OCI-LY7 (cell line): Measurements from ENCODE around the gene FNBP1. TPM values are rescaled to one million over a fixed set of nuclear protein-coding genes. Genes with fewer than 3 reads are reported as not detected.

Experiments
- BruUV-seq: library from RNA; stranded (reverse); fragments of 400-500 nt; replicated peaks from 2 replicates; lab custom pipeline; 2021; lab: Mats Ljungman, UMichigan
- CTCF ChIA-PET: fragments of 300-600 bp; sonication (Branson Sonifier 250); formaldehyde crosslinking; loops from one replicate; lab custom pipeline; 2022; ENCODE audit warnings: antibody characterized with exemption; ENCODE audit not compliant: unreplicated experiment; lab: Charles Lee
- POLR2A ChIA-PET: fragments of 300-600 bp; sonication (Branson Sonifier 250); formaldehyde crosslinking; loops from one replicate; lab custom pipeline; 2022; ENCODE audit warnings: antibody characterized with exemption; lab: Charles Lee
- DNase-seq: peaks from one replicate; pipeline ENCODE4 v3.0.0-alpha.2; 2015; ENCODE audit warnings: low spot score
- H2AFZ ChIP-seq: fragments of 200-600 bp; sonication (generic), shearing (Covaris generic); 2 replicates; pipeline ENCODE4 v1.6.1; 2014; ENCODE audit warnings: mild to moderate bottlenecking, antibody characterized with exemption, low read length, moderate library complexity
- H3K27ac ChIP-seq: fragments of 200-600 bp; sonication (generic); 2 replicates; pipeline ENCODE4 v1.5.1; 2014; ENCODE audit warnings: mixed run types, low read depth, mild to moderate bottlenecking, moderate library complexity, low read length, inconsistent platforms; ENCODE audit not compliant: poor library complexity, severe bottlenecking
- H3K36me3 ChIP-seq: fragments of 200-600 bp; sonication (generic); 2 replicates; pipeline ENCODE4 v1.6.1; 2014; ENCODE audit warnings: mild to moderate bottlenecking, antibody characterized with exemption, low read length, moderate library complexity, mixed read lengths; ENCODE audit not compliant: insufficient read depth
- H3K4me1 ChIP-seq: fragments of 200-600 bp; sonication (generic); 2 replicates; pipeline ENCODE4 v1.5.1; 2014; ENCODE audit warnings: mild to moderate bottlenecking, low read length; ENCODE audit not compliant: insufficient read depth, poor library complexity, severe bottlenecking
- H3K4me2 ChIP-seq: fragments of 200-600 bp; sonication (generic); 2 replicates; pipeline ENCODE4 v1.6.1; 2014; ENCODE audit warnings: mild to moderate bottlenecking, low read length
- H3K4me3 ChIP-seq: fragments of 200-600 bp; sonication (generic); 2 replicates; pipeline ENCODE4 v1.5.1; 2014; ENCODE audit warnings: mild to moderate bottlenecking, low read depth, low read length; ENCODE audit not compliant: poor library complexity, severe bottlenecking
- H3K79me2 ChIP-seq: fragments of 200-600 bp; sonication (generic); 2 replicates; pipeline ENCODE4 v1.6.1; 2016; ENCODE audit warnings: low read depth, mild to moderate bottlenecking, low read length, moderate library complexity, mixed read lengths; ENCODE audit not compliant: insufficient read depth
- H3K9me2 ChIP-seq: fragments of 200-600 bp; sonication (generic); 2 replicates; pipeline ENCODE4 v1.6.1; 2016; ENCODE audit warnings: mild to moderate bottlenecking, low read length, mixed read lengths; ENCODE audit not compliant: insufficient read depth
- H3K9me3 ChIP-seq: fragments of 200-600 bp; sonication (generic); 2 replicates; pipeline ENCODE4 v1.6.1; 2014; ENCODE audit warnings: mild to moderate bottlenecking, mixed run types, low read length, mixed read lengths
- H4K20me1 ChIP-seq: fragments of 200-600 bp; sonication (generic); 2 replicates; pipeline ENCODE4 v1.6.1; 2014; ENCODE audit warnings: mild to moderate bottlenecking, antibody characterized with exemption, low read length, moderate library complexity, mixed read lengths; ENCODE audit not compliant: insufficient read depth
- EZH2phosphoT487 ChIP-seq: fragments of 200-600 bp; sonication (generic); IDR thresholded peaks from 2 replicates; pipeline ENCODE4 v1.6.1; 2018; ENCODE audit warnings: low read depth, borderline replicate concordance, mild to moderate bottlenecking, mixed run types, antibody characterized with exemption, low read length, moderate library complexity, mixed read lengths
- intact Hi-C: fragments of 100-400 bp; cut with micrococcal nuclease; formaldehyde crosslinking; loops from one replicate; pipeline ENCODE4 v1.10.0; 2022; ENCODE audit not compliant: unreplicated experiment
- total RNA-seq, 2 experiments: library from RNA; depleted of rRNA in 1 of 2; stranded (reverse); fragments of >200 nt in 1 of 2; shearing (Covaris generic) in 1 of 2; gene quantifications; 2 replicates each; pipeline ENCODE4 v1.2.3, GENCODE V29; 2014 to 2022
- TF ChIP-seq, protein P1 (sequence below): fragments of 200-600 bp; sonication (generic); conservative IDR thresholded peaks from 2 replicates; pipeline ENCODE4 v1.5.1; 2014; ENCODE audit warnings: mild to moderate bottlenecking, antibody characterized with exemption, low read length, moderate library complexity, mixed read lengths

Gene FNBP1
- total RNA-seq, 2 experiments from 2014 or later = 93.3 to 164 TPM

DNA sequence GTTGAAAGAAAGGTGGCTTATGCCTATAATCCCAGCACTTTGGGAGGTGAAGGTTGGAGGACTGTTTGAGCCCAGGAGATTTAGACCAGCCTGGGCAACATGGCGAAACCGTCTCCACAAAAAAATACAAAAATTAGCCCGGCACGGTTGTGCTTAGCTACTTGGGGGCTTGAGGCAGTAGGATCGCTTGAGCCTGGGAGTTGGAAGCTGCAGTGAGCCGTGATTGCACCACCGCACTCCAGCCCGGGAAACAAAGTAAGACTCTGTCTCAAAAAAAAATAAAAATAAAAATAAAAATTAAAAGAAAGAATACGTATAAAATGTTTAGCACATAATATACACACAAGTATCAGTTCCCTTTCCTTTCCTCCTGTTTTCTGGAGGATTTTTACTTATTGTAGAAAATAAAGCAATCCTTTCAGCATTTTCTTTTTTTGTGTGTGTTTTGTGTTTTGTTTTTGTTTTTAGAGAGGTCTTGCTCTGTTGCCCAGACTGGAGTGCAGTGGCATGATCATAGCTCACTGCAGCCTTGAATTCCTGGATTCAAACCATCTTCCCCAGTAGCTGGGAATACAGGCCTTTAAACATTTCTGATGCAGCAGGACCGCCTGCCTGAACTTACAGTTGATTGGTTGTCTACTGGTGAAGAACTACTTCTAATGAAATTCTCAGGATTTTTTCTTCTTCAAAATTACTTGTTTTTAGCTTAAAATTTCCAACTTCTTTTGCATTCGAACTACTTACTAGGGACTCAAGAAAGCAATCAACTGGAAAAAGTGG lies 6.6 kb upstream of the FNBP1 start:
- ChIA-PET POLR2A (interaction anchor here (0.6 kb wide), 1 partner anchor 75 kb away, joined by 3 read pairs; no protein-coding TSS in a partner anchor), CTCF (no interaction called here)

DNA sequence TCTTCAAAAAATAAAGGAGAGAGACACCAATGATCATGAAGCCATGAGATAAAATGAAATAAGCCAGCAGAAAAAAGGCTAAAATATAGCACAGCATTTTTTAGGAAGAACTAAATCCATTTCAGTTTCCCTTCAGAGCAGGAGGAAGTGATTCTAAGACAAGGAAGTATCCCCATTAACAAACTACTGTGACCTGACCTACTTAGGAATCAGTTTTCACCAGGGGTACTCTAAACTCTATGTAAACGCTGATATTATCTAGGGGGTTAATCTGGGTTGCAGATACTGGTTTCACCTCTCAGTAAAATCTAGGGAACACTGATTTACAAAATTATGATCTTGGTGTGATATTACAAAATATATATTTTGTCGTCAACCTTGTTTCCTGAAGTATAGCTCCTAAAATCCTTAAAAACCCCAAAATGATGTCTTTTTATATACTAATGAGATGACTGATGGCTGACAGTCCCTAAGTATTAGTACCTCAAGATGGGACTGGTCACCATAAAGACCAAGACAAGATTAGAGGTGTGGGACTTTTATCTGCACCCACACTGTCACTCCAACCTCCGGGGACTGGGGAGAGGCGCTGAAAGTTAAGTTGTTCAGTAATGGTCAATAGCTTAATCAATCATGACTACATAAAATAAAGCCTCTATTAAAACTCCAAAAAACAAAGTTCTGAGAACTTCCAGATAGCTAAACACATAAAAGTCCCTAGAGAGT lies 2.9 kb upstream of the FNBP1 start:
- Histone ChIP-seq H3K9me2 (no peaks in the 10 kb centered on the region), H3K4me3 (peak overlapping the region; percentile 58), H3K36me3 (peaks cover 6% of the 10 kb centered on the region; the same call in 1 of the 2 replicates), H3K4me1 (peaks cover 45% of the 10 kb centered on the region), H4K20me1 (no peaks in the 10 kb centered on the region), H3K9me3 (no peaks in the 10 kb centered on the region), H2AFZ (peak overlapping the region; percentile 65; the same call in 1 of the 2 replicates), H3K4me2 (peak overlapping the region; percentile 94), H3K79me2 (peaks cover 33% of the 10 kb centered on the region), H3K27ac (peak overlapping the region; percentile 94)
- DNase-seq = no peak
- no TSS peak for BruUV-seq
- POLR2A ChIA-PET = interaction anchor here (0.5 to 1.2 kb wide), 7 partner anchors 11 to 1825 kb away, joined by 3 to 11 read pairs (median 4); no protein-coding TSS in a partner anchor
- intact Hi-C loops = loop anchor here (10.0 kb wide), 1 partner anchor 1361 kb away; the partner anchor contains the start of gene SET
- no peak for TF ChIP-seq EZH2phosphoT487
- TF ChIP-seq, protein P1, sequence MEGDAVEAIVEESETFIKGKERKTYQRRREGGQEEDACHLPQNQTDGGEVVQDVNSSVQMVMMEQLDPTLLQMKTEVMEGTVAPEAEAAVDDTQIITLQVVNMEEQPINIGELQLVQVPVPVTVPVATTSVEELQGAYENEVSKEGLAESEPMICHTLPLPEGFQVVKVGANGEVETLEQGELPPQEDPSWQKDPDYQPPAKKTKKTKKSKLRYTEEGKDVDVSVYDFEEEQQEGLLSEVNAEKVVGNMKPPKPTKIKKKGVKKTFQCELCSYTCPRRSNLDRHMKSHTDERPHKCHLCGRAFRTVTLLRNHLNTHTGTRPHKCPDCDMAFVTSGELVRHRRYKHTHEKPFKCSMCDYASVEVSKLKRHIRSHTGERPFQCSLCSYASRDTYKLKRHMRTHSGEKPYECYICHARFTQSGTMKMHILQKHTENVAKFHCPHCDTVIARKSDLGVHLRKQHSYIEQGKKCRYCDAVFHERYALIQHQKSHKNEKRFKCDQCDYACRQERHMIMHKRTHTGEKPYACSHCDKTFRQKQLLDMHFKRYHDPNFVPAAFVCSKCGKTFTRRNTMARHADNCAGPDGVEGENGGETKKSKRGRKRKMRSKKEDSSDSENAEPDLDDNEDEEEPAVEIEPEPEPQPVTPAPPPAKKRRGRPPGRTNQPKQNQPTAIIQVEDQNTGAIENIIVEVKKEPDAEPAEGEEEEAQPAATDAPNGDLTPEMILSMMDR = no peak
- CTCF ChIA-PET = interaction anchor here (1.0 kb wide), 1 partner anchor 159 kb away, joined by 3 read pairs; no protein-coding TSS in a partner anchor

More for the DNA sequence above, 6.6 kb upstream of the FNBP1 start:
- no peak for DNase-seq
- no TSS peak for BruUV-seq
- Histone ChIP-seq H2AFZ (no peak overlapping the region), H3K79me2 (peaks cover 40% of the 10 kb centered on the region), H3K9me2 (no peaks in the 10 kb centered on the region), H3K4me2 (peak overlapping the region; percentile 39), H4K20me1 (no peaks in the 10 kb centered on the region; the same call in 1 of the 2 replicates), H3K4me1 (peaks cover 56% of the 10 kb centered on the region), H3K36me3 (no peaks in the 10 kb centered on the region), H3K27ac (peak overlapping the region; percentile 27), H3K4me3 (no peak overlapping the region), H3K9me3 (no peaks in the 10 kb centered on the region)
- intact Hi-C loops = loop anchor here (10.0 kb wide), 1 partner anchor 1365 kb away; the partner anchor contains the start of gene SET
- TF ChIP-seq, protein P1 = no peak
- TF ChIP-seq EZH2phosphoT487 = no peak
